DOHH2 (cell line): ENCODE results near the gene SLC36A2.

Source experiments
- EZH2phosphoT487 ChIP-seq: fragments of 200-600 bp; sonication (generic); IDR thresholded peaks from 2 replicates; pipeline ENCODE4 v1.6.1; 2017; ENCODE audit warnings: borderline replicate concordance, mild to moderate bottlenecking, antibody characterized with exemption, low read length, moderate library complexity, mixed read lengths
- TF ChIP-seq, protein P1 (sequence below): fragments of 200-600 bp; sonication (generic); IDR thresholded peaks from one replicate; pipeline ENCODE4 v1.5.1; 2014; ENCODE audit warnings: antibody characterized with exemption, mild to moderate bottlenecking, low read depth, low read length; ENCODE audit not compliant: poor library complexity, severe bottlenecking

DNA sequence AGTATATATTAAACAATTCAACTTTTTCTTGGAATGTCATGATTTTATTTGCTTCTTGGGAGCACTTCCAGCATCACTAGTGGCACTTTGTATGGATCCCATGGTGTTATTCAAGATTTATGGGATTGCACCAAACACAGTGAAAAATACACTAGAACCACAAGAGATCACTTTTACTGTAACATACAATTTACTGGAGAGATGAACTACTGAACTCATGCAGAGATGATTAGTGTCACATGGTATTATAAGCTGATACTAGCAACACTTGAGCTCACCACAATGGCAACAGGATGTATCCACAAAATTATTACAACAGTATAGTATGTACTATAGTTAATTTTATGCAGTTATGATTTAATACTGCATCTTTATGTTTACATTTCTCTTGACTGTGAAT is 16.3 kb upstream of the SLC36A2 start:
- TF ChIP-seq, protein P1, sequence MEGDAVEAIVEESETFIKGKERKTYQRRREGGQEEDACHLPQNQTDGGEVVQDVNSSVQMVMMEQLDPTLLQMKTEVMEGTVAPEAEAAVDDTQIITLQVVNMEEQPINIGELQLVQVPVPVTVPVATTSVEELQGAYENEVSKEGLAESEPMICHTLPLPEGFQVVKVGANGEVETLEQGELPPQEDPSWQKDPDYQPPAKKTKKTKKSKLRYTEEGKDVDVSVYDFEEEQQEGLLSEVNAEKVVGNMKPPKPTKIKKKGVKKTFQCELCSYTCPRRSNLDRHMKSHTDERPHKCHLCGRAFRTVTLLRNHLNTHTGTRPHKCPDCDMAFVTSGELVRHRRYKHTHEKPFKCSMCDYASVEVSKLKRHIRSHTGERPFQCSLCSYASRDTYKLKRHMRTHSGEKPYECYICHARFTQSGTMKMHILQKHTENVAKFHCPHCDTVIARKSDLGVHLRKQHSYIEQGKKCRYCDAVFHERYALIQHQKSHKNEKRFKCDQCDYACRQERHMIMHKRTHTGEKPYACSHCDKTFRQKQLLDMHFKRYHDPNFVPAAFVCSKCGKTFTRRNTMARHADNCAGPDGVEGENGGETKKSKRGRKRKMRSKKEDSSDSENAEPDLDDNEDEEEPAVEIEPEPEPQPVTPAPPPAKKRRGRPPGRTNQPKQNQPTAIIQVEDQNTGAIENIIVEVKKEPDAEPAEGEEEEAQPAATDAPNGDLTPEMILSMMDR: no peak
- no peak for TF ChIP-seq EZH2phosphoT487
